ENCODE measurements around the gene PARD3B.

Gene PARD3B

GRCh38 chr2:205367331-205367935 lies 822.2 kb downstream of the PARD3B start:
- TF ChIP-seq CTCF (conservative IDR thresholded peaks at IDR 0.05; ENCODE audit: low read depth, low read length), result no peak
- no peak for DNase-seq (ENCODE audit: low read depth)
- H3K4me3 ChIP-seq (ENCODE audit: low read length), result no peak overlapping the region

GRCh38 chr2:205369813-205370212 lies 824.5 kb downstream of the PARD3B start:
- no peak for DNase-seq (ENCODE audit: low read depth)
- no peak for TF ChIP-seq CTCF (conservative IDR thresholded peaks at IDR 0.05; ENCODE audit: low read depth, low read length)
- H3K4me3 ChIP-seq (ENCODE audit: low read length), result no peak overlapping the region

DNA sequence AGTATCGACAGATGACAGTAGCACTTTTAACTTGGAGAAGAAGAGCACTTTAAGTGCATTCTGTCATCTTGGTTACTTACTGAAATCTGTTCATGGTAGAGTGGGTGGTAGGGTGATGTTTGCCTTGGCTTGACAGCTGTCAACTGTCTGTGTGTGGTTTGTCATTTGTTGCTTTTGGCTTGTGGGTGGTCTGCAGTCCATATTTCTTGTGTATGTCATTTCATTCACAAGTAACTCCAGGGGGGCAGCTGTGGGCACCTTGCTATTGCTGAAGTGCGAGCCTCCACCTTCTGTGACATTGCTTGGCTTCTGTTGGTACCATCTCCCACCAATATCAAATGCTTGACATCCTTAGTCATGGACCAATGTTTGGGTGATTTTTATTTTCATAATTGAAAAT lies 825.5 kb downstream of the PARD3B start:
- TF ChIP-seq CTCF (conservative IDR thresholded peaks at IDR 0.05; ENCODE audit: low read depth, low read length), result no peak
- H3K4me3 ChIP-seq (ENCODE audit: low read length), result no peak overlapping the region
- no peak for DNase-seq (ENCODE audit: low read depth)

GRCh38 chr2:205372141-205372540 lies 826.9 kb downstream of the PARD3B start:
- no peak for DNase-seq (ENCODE audit: low read depth)
- H3K4me3 ChIP-seq (ENCODE audit: low read length), result no peak overlapping the region
- no peak for TF ChIP-seq CTCF (conservative IDR thresholded peaks at IDR 0.05; ENCODE audit: low read depth, low read length)

- DNase-seq (ENCODE audit: low read depth), result no peak
- no peak for TF ChIP-seq CTCF (conservative IDR thresholded peaks at IDR 0.05; ENCODE audit: low read depth, low read length)
- no peak overlapping the region for H3K4me3 ChIP-seq (ENCODE audit: low read length)
Observed at GRCh38 chr2:205375461-205376448, 830.5 kb downstream of the PARD3B start.

DNA sequence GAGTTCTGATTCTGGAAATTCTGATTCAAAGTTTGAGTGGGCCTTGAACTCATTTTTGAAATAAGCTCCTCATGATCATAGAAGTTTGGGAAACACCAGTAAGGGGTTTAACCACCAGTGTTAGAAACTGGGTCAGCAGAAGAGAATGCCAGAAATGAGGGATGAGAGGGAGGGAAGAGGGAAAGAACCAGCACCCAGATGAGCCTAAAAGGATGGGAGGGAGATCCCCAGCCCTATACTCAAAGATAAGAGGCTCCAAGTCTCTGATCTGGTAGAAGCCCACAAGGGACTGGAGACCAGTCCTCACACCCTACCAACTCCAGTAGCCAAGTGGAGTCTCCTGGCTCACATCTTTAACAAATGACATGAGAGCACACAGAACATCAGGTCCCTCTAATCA lies 832.0 kb downstream of the PARD3B start:
- TF ChIP-seq CTCF (conservative IDR thresholded peaks at IDR 0.05; ENCODE audit: low read depth, low read length), result no peak
- no peak for DNase-seq (ENCODE audit: low read depth)
- H3K4me3 ChIP-seq (ENCODE audit: low read length), result no peak overlapping the region

Data from retinal pigment epithelial cell (primary cell).